Progenitor cell of endocrine pancreas (in vitro differentiated cells): ENCODE results near the gene CHRND. TPM values are rescaled to one million over a fixed set of nuclear protein-coding genes. Genes with fewer than 3 reads are reported as not detected.
A peak's percentile ranks its signal among the peaks of the same experiment; 100 is the strongest.

Experiments
- DNase-seq: peaks from one replicate; pipeline ENCODE4 v3.0.0; 2021; ENCODE audit warnings: low spot score; ENCODE audit not compliant: unreplicated experiment
- H3K27ac Mint-ChIP-seq: 2 replicates; pipeline ENCODE4 v1.8.0; 2021; ENCODE audit warnings: mild to moderate bottlenecking, moderate library complexity, mixed read lengths
- H3K27me3 Mint-ChIP-seq: 2 replicates; pipeline ENCODE4 v1.8.0; 2021; ENCODE audit warnings: mixed read lengths
- H3K36me3 Mint-ChIP-seq: 2 replicates; pipeline ENCODE4 v1.8.0; 2022; ENCODE audit warnings: mixed read lengths; ENCODE audit not compliant: insufficient read depth
- H3K4me1 Mint-ChIP-seq: 2 replicates; pipeline ENCODE4 v1.8.0; 2021; ENCODE audit warnings: low read depth, mixed read lengths
- H3K4me3 Mint-ChIP-seq: 2 replicates; pipeline ENCODE4 v1.8.0; 2021; ENCODE audit warnings: low read depth, mild to moderate bottlenecking, moderate library complexity, mixed read lengths
- H3K9me3 Mint-ChIP-seq: 2 replicates; pipeline ENCODE4 v1.8.0; 2021; ENCODE audit warnings: low read depth, mixed read lengths
- CTCF ChIP-seq: fragments of 200-600 bp; sonication (generic); IDR thresholded peaks from one replicate; pipeline ENCODE4 v1.5.0; 2021; ENCODE audit warnings: antibody characterized with exemption, mild to moderate bottlenecking; ENCODE audit not compliant: unreplicated experiment
- total RNA-seq: library from RNA; stranded (reverse); gene quantifications from 2 replicates; pipeline ENCODE4 v1.2.1, GENCODE V29; 2021

The CHRND gene
- total RNA-seq, 1 donor from 2014 or later, result 0.12 TPM

- Mint-ChIP-seq H3K4me3 (peak within 1 kb of the TSS; percentile 96), H3K36me3 (peaks cover 30% of the 10 kb centered on the region), H3K27me3 (no peaks in the 10 kb centered on the region), H3K4me1 (peaks cover 13% of the 10 kb centered on the region), H3K9me3 (peaks cover 7% of the 10 kb centered on the region), H3K27ac (peak within 1 kb of the TSS; percentile 97)
- TF ChIP-seq CTCF, result peak; percentile 39
- peak; percentile 91 for DNase-seq
These were observed 24.6 kb downstream of the CHRND start, which contains the start of the genes EIF4E2 and TIGD1 for GRCh38 chr2:232550354-232551249. Gene EIF4E2, plus strand, starts transcription at chr2:232550689. Its CDS starts 36 bp downstream, at chr2:232550725. Gene TIGD1, minus strand, starts transcription at chr2:232550557. Its CDS starts 675 bp downstream, at chr2:232549882.

GRCh38 chr2:232551250-232551638 is 25.3 kb downstream of the CHRND start:
- H3K9me3 Mint-ChIP-seq, result peaks cover 7% of the 10 kb centered on the region
- peaks cover 30% of the 10 kb centered on the region for H3K36me3 Mint-ChIP-seq
- H3K27me3 Mint-ChIP-seq, result no peaks in the 10 kb centered on the region
- H3K27ac Mint-ChIP-seq, result peak overlapping the region; percentile 93
- H3K4me1 Mint-ChIP-seq, result peaks cover 13% of the 10 kb centered on the region
- TF ChIP-seq CTCF, result no peak
- H3K4me3 Mint-ChIP-seq, result peak overlapping the region; percentile 96
- DNase-seq, result no peak

GRCh38 chr2:232551776-232552175 is 25.8 kb downstream of the CHRND start:
- no peak for TF ChIP-seq CTCF
- peaks cover 13% of the 10 kb centered on the region for H3K4me1 Mint-ChIP-seq
- DNase-seq, result no peak
- peaks cover 29% of the 10 kb centered on the region for H3K36me3 Mint-ChIP-seq
- no peaks in the 10 kb centered on the region for H3K27me3 Mint-ChIP-seq
- peak overlapping the region; percentile 73 for H3K27ac Mint-ChIP-seq
- peaks cover 7% of the 10 kb centered on the region for H3K9me3 Mint-ChIP-seq
- H3K4me3 Mint-ChIP-seq, result peak overlapping the region; percentile 96

- H3K27me3 Mint-ChIP-seq, result no peaks in the 10 kb centered on the region
- H3K4me3 Mint-ChIP-seq, result no peak overlapping the region
- no peak overlapping the region for H3K27ac Mint-ChIP-seq
- TF ChIP-seq CTCF, result no peak
- no peaks in the 10 kb centered on the region for H3K9me3 Mint-ChIP-seq
- DNase-seq, result no peak
- peaks cover 18% of the 10 kb centered on the region for H3K36me3 Mint-ChIP-seq
- H3K4me1 Mint-ChIP-seq, result peaks cover 5% of the 10 kb centered on the region
These were observed 30.5 kb downstream of the CHRND start for GRCh38 chr2:232556426-232556825.

GRCh38 chr2:232562515-232563151 is 36.7 kb downstream of the CHRND start:
- no peak for DNase-seq
- no peaks in the 10 kb centered on the region for H3K4me1 Mint-ChIP-seq
- no peaks in the 10 kb centered on the region for H3K27me3 Mint-ChIP-seq
- no peak for TF ChIP-seq CTCF
- H3K27ac Mint-ChIP-seq, result no peak overlapping the region
- no peak overlapping the region for H3K4me3 Mint-ChIP-seq
- H3K36me3 Mint-ChIP-seq, result peaks cover 24% of the 10 kb centered on the region
- no peaks in the 10 kb centered on the region for H3K9me3 Mint-ChIP-seq
